Karpas-422 (cell line): ENCODE data around the gene JUND. TPM values are rescaled to one million over a fixed set of nuclear protein-coding genes. Genes with fewer than 3 reads are reported as not detected.
A peak's percentile ranks its signal among the peaks of the same experiment; 100 is the strongest.

Source experiments
- DNase-seq: peaks from one replicate; pipeline ENCODE4 v3.0.0-alpha.2; 2015
- H2AFZ ChIP-seq: fragments of 200-600 bp; sonication (generic); 2 replicates; pipeline ENCODE4 v1.6.1; 2014; ENCODE audit warnings: antibody characterized with exemption, low read length, mixed read lengths
- H3K27ac ChIP-seq: fragments of 200-600 bp; sonication (generic); 2 replicates; pipeline ENCODE4 v1.5.1; 2014; ENCODE audit warnings: mild to moderate bottlenecking, low read length, moderate library complexity
- H3K27me3 ChIP-seq: fragments of 200-600 bp; sonication (generic); 2 replicates; pipeline ENCODE4 v1.6.1; 2014; ENCODE audit warnings: low read length, mixed read lengths
- H3K36me3 ChIP-seq: fragments of 200-600 bp; sonication (generic); 2 replicates; pipeline ENCODE4 v1.6.1; 2014; ENCODE audit warnings: low read length, mixed read lengths; ENCODE audit not compliant: insufficient read depth
- H3K4me1 ChIP-seq: fragments of 200-600 bp; sonication (generic); 2 replicates; pipeline ENCODE4 v1.6.1; 2014; ENCODE audit warnings: mild to moderate bottlenecking, low read length, mixed read lengths
- H3K4me2 ChIP-seq: fragments of 200-600 bp; sonication (generic); 2 replicates; pipeline ENCODE4 v1.6.1; 2014; ENCODE audit warnings: low read length, low read depth, mild to moderate bottlenecking; ENCODE audit not compliant: poor library complexity, severe bottlenecking
- H3K4me3 ChIP-seq: fragments of 200-600 bp; sonication (generic); 2 replicates; pipeline ENCODE4 v1.5.1; 2014; ENCODE audit warnings: mild to moderate bottlenecking, antibody characterized with exemption, low read length, mixed read lengths
- H3K79me2 ChIP-seq: fragments of 200-600 bp; sonication (generic); 2 replicates; pipeline ENCODE4 v1.6.1; 2014; ENCODE audit warnings: mild to moderate bottlenecking, low read length, mixed read lengths
- H3K9ac ChIP-seq: fragments of 200-600 bp; sonication (generic); 2 replicates; pipeline ENCODE4 v1.6.0; 2014; ENCODE audit warnings: low read length
- H3K9me2 ChIP-seq: fragments of 200-600 bp; sonication (generic), shearing (Covaris generic); replicated peaks from 2 replicates; pipeline ENCODE4 v1.6.0; 2014; ENCODE audit warnings: mild to moderate bottlenecking, low read length, moderate library complexity; ENCODE audit not compliant: insufficient read depth
- H3K9me3 ChIP-seq: fragments of 300-700, 200-600 bp; sonication (generic); 2 replicates; pipeline ENCODE4 v1.6.1; 2014; ENCODE audit warnings: low read length, mixed read lengths
- H4K20me1 ChIP-seq: fragments of 200-600 bp; sonication (generic); 2 replicates; pipeline ENCODE4 v1.6.1; 2014; ENCODE audit warnings: mild to moderate bottlenecking, antibody characterized with exemption, low read length, low read depth; ENCODE audit not compliant: insufficient read depth
- total RNA-seq: library from RNA; depleted of rRNA; stranded (reverse); fragments of >200 nt; shearing (Covaris generic); gene quantifications from 2 replicates; pipeline ENCODE4 v1.2.3, GENCODE V29; 2014; ENCODE audit warnings: low replicate concordance

JUND gene
- total RNA-seq, 1 experiment from 2014 or later, result 69.5 TPM

- Histone ChIP-seq H4K20me1 (no peaks in the 10 kb centered on the region), H3K27me3 (no peaks in the 10 kb centered on the region), H3K79me2 (0 out of 2 replicates have a peak, but pooled peaks cover 1% of the 10 kb centered on the region), H3K4me3 (no peak overlapping the region), H3K27ac (no peak overlapping the region), H3K9ac (no peak overlapping the region), H2AFZ (no peak overlapping the region), H3K36me3 (no peaks in the 10 kb centered on the region), H3K9me2 (no peaks in the 10 kb centered on the region), H3K9me3 (no peaks in the 10 kb centered on the region), H3K4me2 (no peak overlapping the region), H3K4me1 (peaks cover 23% of the 10 kb centered on the region)
- DNase-seq, result no peak
Measured at GRCh38 chr19:18311502-18312091, 30.2 kb upstream of the JUND start.

DNA sequence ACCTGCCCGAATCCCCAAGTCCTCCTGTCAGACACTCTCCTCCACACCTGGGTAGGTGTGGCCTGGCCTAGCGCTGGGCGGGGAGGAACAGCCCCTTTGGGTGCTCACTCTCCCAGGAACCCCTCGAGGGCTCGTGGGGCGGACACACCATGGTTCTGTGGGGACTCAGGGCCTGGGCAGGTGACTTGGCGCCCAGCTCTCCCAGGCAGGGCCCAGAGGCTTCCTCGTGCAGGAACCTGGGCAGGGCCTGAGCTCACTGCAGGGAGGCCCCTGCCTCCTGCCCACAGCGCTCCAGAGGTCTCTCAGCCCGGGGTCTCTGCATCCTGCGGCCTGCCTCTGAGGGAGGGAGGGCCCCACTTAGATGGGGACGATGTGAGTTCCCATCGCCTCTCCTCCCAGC is 29.5 kb upstream of the JUND start:
- H3K9me2 ChIP-seq, result no peaks in the 10 kb centered on the region
- H3K36me3 ChIP-seq, result no peaks in the 10 kb centered on the region
- H3K9ac ChIP-seq, result no peak overlapping the region
- H2AFZ ChIP-seq, result no peak overlapping the region
- no peaks in the 10 kb centered on the region for H3K79me2 ChIP-seq
- H3K4me2 ChIP-seq, result no peak overlapping the region
- no peaks in the 10 kb centered on the region for H4K20me1 ChIP-seq
- H3K9me3 ChIP-seq, result no peaks in the 10 kb centered on the region
- no peaks in the 10 kb centered on the region for H3K27me3 ChIP-seq
- H3K4me1 ChIP-seq, result peaks cover 23% of the 10 kb centered on the region
- no peak overlapping the region for H3K27ac ChIP-seq
- H3K4me3 ChIP-seq, result no peak overlapping the region
- no peak for DNase-seq

- no peaks in the 10 kb centered on the region for H3K9me2 ChIP-seq
- H3K27me3 ChIP-seq, result no peaks in the 10 kb centered on the region
- H3K79me2 ChIP-seq, result no peaks in the 10 kb centered on the region
- no peaks in the 10 kb centered on the region for H4K20me1 ChIP-seq
- peaks cover 29% of the 10 kb centered on the region for H3K4me1 ChIP-seq
- H3K9ac ChIP-seq, result no peak overlapping the region
- H3K9me3 ChIP-seq, result no peaks in the 10 kb centered on the region
- no peaks in the 10 kb centered on the region for H3K36me3 ChIP-seq
- H3K27ac ChIP-seq, result no peak overlapping the region
- DNase-seq, result no peak
- no peak overlapping the region for H3K4me2 ChIP-seq
- no peak overlapping the region for H2AFZ ChIP-seq
- H3K4me3 ChIP-seq, result no peak overlapping the region
Measured at GRCh38 chr19:18310118-18310909, 28.9 kb upstream of the JUND start.

- Histone ChIP-seq H3K4me1 (peaks cover 36% of the 10 kb centered on the region), H4K20me1 (no peaks in the 10 kb centered on the region), H3K4me2 (no peak overlapping the region), H3K79me2 (no peaks in the 10 kb centered on the region), H3K27ac (no peak overlapping the region), H2AFZ (no peak overlapping the region), H3K4me3 (no peak overlapping the region), H3K9me3 (no peaks in the 10 kb centered on the region), H3K9me2 (no peaks in the 10 kb centered on the region), H3K9ac (no peak overlapping the region), H3K27me3 (no peaks in the 10 kb centered on the region), H3K36me3 (no peaks in the 10 kb centered on the region)
- DNase-seq, result no peak
Measured at GRCh38 chr19:18309525-18310064, 28.2 kb upstream of the JUND start.

GRCh38 chr19:18308948-18309325 is 27.5 kb upstream of the JUND start:
- H3K9me2 ChIP-seq, result no peaks in the 10 kb centered on the region
- H3K4me1 ChIP-seq, result peaks cover 43% of the 10 kb centered on the region

DNA sequence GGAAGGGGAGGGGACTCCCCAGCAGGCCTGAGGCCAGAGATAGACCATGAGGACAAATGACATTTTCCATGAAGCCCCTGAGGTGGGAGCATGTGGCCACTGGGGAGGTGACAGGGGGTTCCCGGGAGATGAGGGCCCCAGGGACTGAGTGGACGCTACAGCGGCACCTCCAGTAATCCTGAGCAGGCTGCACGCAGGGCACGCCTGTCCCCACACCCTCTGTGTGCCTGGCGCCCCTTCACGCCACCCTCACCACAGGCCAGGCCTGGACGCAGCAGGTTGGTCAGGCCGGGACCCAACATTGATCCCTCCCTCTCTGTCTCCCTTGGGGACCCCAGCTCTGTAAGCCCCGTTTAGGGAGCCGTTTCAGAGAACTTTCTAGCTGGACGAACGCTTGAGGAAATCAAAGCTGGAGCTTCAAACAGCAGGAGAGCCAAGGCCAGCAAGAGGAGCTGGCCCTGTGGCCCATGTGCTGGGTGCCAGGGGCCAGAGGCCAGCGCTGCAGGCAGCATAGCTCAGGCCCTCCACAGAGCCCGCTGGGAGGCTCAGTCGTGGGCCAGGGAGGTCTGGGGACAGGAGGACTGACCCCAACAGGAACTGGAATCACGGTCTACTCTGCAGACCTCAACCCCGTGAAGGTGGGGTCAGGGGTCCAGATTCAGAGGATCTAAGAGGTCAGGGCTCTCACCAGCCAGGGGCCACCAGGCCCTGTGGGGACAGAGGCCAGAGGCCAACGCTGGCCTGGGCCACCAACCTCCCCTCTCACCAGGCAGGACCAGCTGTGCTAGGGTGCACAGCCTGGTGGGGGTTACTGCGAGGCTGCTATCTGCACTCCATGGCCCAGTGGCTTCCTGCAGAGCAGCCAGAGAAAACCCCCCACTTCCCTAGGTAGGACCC is 26.9 kb upstream of the JUND start:
- Histone ChIP-seq H3K9me3 (no peaks in the 10 kb centered on the region), H3K36me3 (no peaks in the 10 kb centered on the region), H3K4me2 (no peak overlapping the region), H3K79me2 (no peaks in the 10 kb centered on the region), H2AFZ (no peak overlapping the region), H4K20me1 (no peaks in the 10 kb centered on the region), H3K9ac (no peak overlapping the region), H3K9me2 (no peaks in the 10 kb centered on the region), H3K27ac (no peak overlapping the region), H3K27me3 (no peaks in the 10 kb centered on the region), H3K4me1 (peaks cover 48% of the 10 kb centered on the region), H3K4me3 (no peak overlapping the region)
- DNase-seq, result no peak

More at GRCh38 chr19:18308948-18309325, 27.5 kb upstream of the JUND start:
- H4K20me1 ChIP-seq, result no peaks in the 10 kb centered on the region
- no peaks in the 10 kb centered on the region for H3K27me3 ChIP-seq
- H3K79me2 ChIP-seq, result no peaks in the 10 kb centered on the region
- no peak overlapping the region for H3K27ac ChIP-seq
- no peak overlapping the region for H2AFZ ChIP-seq
- H3K9me3 ChIP-seq, result no peaks in the 10 kb centered on the region
- H3K36me3 ChIP-seq, result no peaks in the 10 kb centered on the region
- no peak overlapping the region for H3K4me3 ChIP-seq
- H3K4me2 ChIP-seq, result no peak overlapping the region
- no peak overlapping the region for H3K9ac ChIP-seq
- DNase-seq, result no peak

- no peak for DNase-seq
- Histone ChIP-seq H3K9me2 (no peaks in the 10 kb centered on the region), H3K27me3 (no peaks in the 10 kb centered on the region), H3K4me1 (peaks cover 48% of the 10 kb centered on the region), H3K36me3 (no peaks in the 10 kb centered on the region), H3K79me2 (no peaks in the 10 kb centered on the region), H3K4me2 (no peak overlapping the region), H3K4me3 (no peak overlapping the region), H4K20me1 (no peaks in the 10 kb centered on the region), H3K9me3 (no peaks in the 10 kb centered on the region), H3K9ac (no peak overlapping the region), H2AFZ (no peak overlapping the region), H3K27ac (peak overlapping the region; percentile 94)
Measured at GRCh38 chr19:18307271-18307681, 25.9 kb upstream of the JUND start.

DNA sequence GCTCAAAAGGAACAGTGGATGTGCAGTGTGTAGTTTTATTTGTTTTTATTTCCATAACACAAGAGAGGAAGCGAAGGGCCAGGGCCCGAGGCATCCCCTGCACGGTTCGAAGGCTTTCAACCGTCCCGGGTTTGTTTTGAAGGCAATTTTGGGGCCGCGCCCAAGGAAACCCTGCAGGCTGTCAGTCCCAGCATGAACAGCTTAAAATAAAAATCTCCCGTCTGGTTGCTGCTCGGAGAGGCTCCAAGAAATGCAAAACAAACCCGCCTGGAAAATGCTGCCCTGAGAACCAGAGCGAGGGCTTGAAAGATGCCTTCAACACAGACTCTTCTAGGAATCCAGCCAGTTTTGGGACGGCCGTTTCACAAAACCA is 25.5 kb upstream of the JUND start:
- H3K9me3 ChIP-seq, result no peaks in the 10 kb centered on the region
- no peaks in the 10 kb centered on the region for H3K27me3 ChIP-seq
- no peak overlapping the region for H3K9ac ChIP-seq
- no peak for DNase-seq
- peak overlapping the region; percentile 94 for H3K27ac ChIP-seq
- H3K4me3 ChIP-seq, result no peak overlapping the region
- H3K36me3 ChIP-seq, result no peaks in the 10 kb centered on the region
- H3K79me2 ChIP-seq, result no peaks in the 10 kb centered on the region
- no peak overlapping the region for H3K4me2 ChIP-seq
- no peaks in the 10 kb centered on the region for H3K9me2 ChIP-seq
- peaks cover 48% of the 10 kb centered on the region for H3K4me1 ChIP-seq
- no peak overlapping the region for H2AFZ ChIP-seq
- H4K20me1 ChIP-seq, result no peaks in the 10 kb centered on the region
